CD4-positive, alpha-beta T cell (primary cell): ENCODE measurements around the gene SLC39A9. TPM values are rescaled to one million over a fixed set of nuclear protein-coding genes. Genes with fewer than 3 reads are reported as not detected.
"Not testable (repeated sequence)": the region's sequence is repeated elsewhere in the genome, so short reads cannot be mapped to it uniquely, and the experiment has no call there.

Source experiments
- ATAC-seq: fragments of 200-7000 bp; cut with Tn5 transposase; one replicate; pipeline ENCODE4 v1.10.0; 2022; ENCODE audit warnings: mild to moderate bottlenecking; ENCODE audit not compliant: poor library complexity
- CTCF ChIA-PET: fragments of 350-600 bp; sonication (Branson Sonifier 250); formaldehyde crosslinking; loops from one replicate; lab custom pipeline; 2021; ENCODE audit warnings: antibody characterized with exemption, inconsistent platforms; lab: Charles Lee
- POLR2A ChIA-PET: fragments of 350-600 bp; sonication (Branson Sonifier 250); formaldehyde crosslinking; loops from one replicate; lab custom pipeline; 2021; ENCODE audit warnings: antibody characterized with exemption, inconsistent platforms; lab: Charles Lee
- DNase-seq, 14 experiments: peaks; one replicate each; pipeline ENCODE4 v3.0.0-alpha.2; 2013 to 2020; ENCODE audit warnings: mixed read lengths in 2 of 14
- H3K27ac ChIP-seq, 2 donors: one replicate each; pipeline versions ENCODE4 v1.5.1 to v1.7.0; 2013; ENCODE audit warnings: low read length in 2 of 2, low read depth in 1 of 2, mild to moderate bottlenecking in 1 of 2
- H3K27me3 ChIP-seq, 2 experiments: 1 replicate in 1 of 2; 2 replicates in 1 of 2; pipeline versions ENCODE4 v1.6.1 to v1.7.0; 2013; ENCODE audit warnings: low read length in 2 of 2, control low read depth in 1 of 2, mild to moderate bottlenecking in 1 of 2, moderate library complexity in 1 of 2; ENCODE audit not compliant: insufficient read depth in 2 of 2, control insufficient read depth in 1 of 2
- H3K36me3 ChIP-seq: one replicate; pipeline ENCODE4 v1.6.1; 2013; ENCODE audit warnings: low read length, control low read depth; ENCODE audit not compliant: insufficient read depth
- H3K4me1 ChIP-seq: one replicate; pipeline ENCODE4 v1.6.1; 2013; ENCODE audit warnings: low read length, control low read depth; ENCODE audit not compliant: insufficient read depth
- H3K4me3 ChIP-seq: one replicate; pipeline ENCODE4 v1.5.1; 2013; ENCODE audit warnings: mild to moderate bottlenecking, low read length, moderate library complexity
- H3K9me3 ChIP-seq, 2 experiments: 1 replicate in 1 of 2; 2 replicates in 1 of 2; pipeline versions ENCODE4 v1.6.1 to v1.7.0; 2013; ENCODE audit warnings: low read length in 2 of 2, mild to moderate bottlenecking in 2 of 2, control low read depth in 1 of 2, moderate library complexity in 1 of 2; ENCODE audit not compliant: control insufficient read depth in 1 of 2, insufficient read depth in 1 of 2
- H3K27ac Mint-ChIP-seq: one replicate; pipeline ENCODE4 v1.8.0; 2020; ENCODE audit warnings: mixed read lengths
- H3K27me3 Mint-ChIP-seq: one replicate; pipeline ENCODE4 v1.8.0; 2021; ENCODE audit warnings: mixed read lengths
- H3K36me3 Mint-ChIP-seq: one replicate; pipeline ENCODE4 v1.8.0; 2021; ENCODE audit warnings: low read depth, mixed read lengths
- H3K4me1 Mint-ChIP-seq: one replicate; pipeline ENCODE4 v1.8.0; 2021; ENCODE audit warnings: low read depth, mixed read lengths
- H3K4me3 Mint-ChIP-seq: one replicate; pipeline ENCODE4 v1.8.0; 2020; ENCODE audit warnings: mild to moderate bottlenecking, mixed read lengths
- H3K9me3 Mint-ChIP-seq: one replicate; pipeline ENCODE4 v1.8.0; 2020; ENCODE audit warnings: mixed read lengths
- intact Hi-C, 2 experiments: fragments of 100-400 bp; cut with DNase I in 1 of 2; cut with micrococcal nuclease in 1 of 2; formaldehyde crosslinking; loops; one replicate each; pipeline versions ENCODE4 v1.15.1 to v1.9.0; 2023 to 2025; cut with DNase I, micrococcal nuclease
- total RNA-seq, 174 experiments: library from RNA in 2 of 174; stranded (reverse) in 2 of 174; gene quantifications; one replicate each; pipeline ENCODE4 v1.2.3 and lab custom pipeline; 2021 to 2026
- TF ChIP-seq, protein P1 (sequence below): fragments of 200-600 bp; IDR thresholded peaks from one replicate; pipeline ENCODE4 v1.8.0; 2022; ENCODE audit warnings: antibody characterized with exemption, mild to moderate bottlenecking

SLC39A9 gene
- total RNA-seq, 2 experiments from 2014 or later = 19.5 to 20.5 TPM

DNA sequence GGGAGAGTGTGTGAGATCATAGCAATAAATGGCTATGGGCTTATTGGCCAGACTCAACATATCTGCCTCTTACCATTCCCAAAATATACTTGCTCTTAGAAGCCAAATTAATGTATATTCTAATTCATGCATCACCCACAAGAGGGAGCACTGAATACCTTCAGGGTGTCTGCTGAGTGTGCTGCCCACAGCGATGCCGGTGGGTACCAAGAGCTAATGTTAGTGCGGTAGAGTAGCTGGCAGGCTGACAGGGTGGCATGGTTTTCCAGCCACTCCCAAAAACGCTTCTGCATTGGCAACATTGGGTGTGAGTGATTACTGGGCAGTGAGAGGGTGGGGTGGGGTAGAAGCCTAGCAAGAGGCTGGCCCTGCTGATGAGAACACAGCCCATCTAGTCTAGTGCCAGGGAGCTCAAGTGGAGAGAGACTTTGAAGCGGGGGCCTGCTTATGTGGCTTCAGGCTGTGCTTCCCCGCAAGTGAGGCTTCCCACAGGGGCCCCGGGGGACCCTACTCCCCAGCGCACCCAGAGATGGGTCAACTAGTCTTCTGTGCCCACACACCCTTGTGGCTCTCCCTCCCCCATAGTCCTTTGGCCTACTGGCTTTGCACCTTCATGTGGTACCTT is 76.8 kb downstream of the SLC39A9 start:
- DNase-seq = peak in 1 of 14 experiments; percentile 14
- H3K9me3 ChIP-seq = no peaks in the 10 kb centered on the region
- ATAC-seq = no peak
- ChIA-PET CTCF (no interaction called here), POLR2A (no interaction called here)
- H3K4me3 ChIP-seq = no peak overlapping the region
- no peaks in the 10 kb centered on the region for H3K9me3 Mint-ChIP-seq
- H3K4me1 Mint-ChIP-seq = no peaks in the 10 kb centered on the region
- H3K27ac Mint-ChIP-seq = no peak overlapping the region
- intact Hi-C loops = no loop called here
- H3K36me3 ChIP-seq = no peaks in the 10 kb centered on the region
- TF ChIP-seq, protein P1, sequence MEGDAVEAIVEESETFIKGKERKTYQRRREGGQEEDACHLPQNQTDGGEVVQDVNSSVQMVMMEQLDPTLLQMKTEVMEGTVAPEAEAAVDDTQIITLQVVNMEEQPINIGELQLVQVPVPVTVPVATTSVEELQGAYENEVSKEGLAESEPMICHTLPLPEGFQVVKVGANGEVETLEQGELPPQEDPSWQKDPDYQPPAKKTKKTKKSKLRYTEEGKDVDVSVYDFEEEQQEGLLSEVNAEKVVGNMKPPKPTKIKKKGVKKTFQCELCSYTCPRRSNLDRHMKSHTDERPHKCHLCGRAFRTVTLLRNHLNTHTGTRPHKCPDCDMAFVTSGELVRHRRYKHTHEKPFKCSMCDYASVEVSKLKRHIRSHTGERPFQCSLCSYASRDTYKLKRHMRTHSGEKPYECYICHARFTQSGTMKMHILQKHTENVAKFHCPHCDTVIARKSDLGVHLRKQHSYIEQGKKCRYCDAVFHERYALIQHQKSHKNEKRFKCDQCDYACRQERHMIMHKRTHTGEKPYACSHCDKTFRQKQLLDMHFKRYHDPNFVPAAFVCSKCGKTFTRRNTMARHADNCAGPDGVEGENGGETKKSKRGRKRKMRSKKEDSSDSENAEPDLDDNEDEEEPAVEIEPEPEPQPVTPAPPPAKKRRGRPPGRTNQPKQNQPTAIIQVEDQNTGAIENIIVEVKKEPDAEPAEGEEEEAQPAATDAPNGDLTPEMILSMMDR = no peak
- H3K27me3 ChIP-seq = no peaks in the 10 kb centered on the region
- no peaks in the 10 kb centered on the region for H3K4me1 ChIP-seq
- no peak overlapping the region for H3K27ac ChIP-seq
- H3K36me3 Mint-ChIP-seq = no peaks in the 10 kb centered on the region
- peaks cover 5% of the 10 kb centered on the region for H3K27me3 Mint-ChIP-seq
- no peak overlapping the region for H3K4me3 Mint-ChIP-seq

DNA sequence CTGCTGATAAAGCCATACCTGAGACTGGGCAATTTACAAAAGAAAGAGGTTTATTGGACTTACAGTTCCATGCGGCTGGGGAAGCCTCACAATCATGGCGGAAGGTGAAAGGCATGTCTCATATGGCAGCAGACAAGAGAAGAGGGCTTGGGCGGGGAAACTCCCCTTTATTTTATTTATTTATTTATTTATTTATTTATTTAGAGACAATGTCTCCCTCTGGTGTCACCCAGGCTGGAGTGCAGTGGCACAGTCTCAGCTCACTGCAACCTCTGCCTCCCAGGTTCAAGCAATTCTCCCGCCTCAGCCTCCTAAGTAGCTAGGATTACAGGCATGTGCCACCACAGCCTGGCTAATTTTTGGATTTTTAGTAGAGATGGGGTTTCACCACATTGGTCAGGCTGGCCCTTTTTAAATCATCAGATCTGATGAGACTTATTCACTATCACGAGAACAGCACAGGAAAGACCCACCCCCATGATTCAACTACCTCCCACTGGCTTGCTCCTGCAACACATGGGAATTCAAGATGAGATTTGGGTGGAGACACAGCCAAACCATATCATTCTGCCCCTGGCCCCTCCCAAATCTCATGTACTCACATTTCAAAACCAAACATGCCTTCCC is 78.4 kb downstream of the SLC39A9 start:
- H3K36me3 ChIP-seq, H3K4me1 Mint-ChIP-seq, H3K9me3 Mint-ChIP-seq, H3K4me3 Mint-ChIP-seq, H3K27ac ChIP-seq, POLR2A ChIA-PET, H3K27me3 ChIP-seq, H3K9me3 ChIP-seq, H3K36me3 Mint-ChIP-seq, intact Hi-C loops, ATAC-seq, CTCF ChIA-PET, H3K27ac Mint-ChIP-seq, H3K4me1 ChIP-seq, H3K4me3 ChIP-seq, DNase-seq: not testable (repeated sequence)
- H3K27me3 Mint-ChIP-seq = peaks cover 13% of the 10 kb centered on the region

DNA sequence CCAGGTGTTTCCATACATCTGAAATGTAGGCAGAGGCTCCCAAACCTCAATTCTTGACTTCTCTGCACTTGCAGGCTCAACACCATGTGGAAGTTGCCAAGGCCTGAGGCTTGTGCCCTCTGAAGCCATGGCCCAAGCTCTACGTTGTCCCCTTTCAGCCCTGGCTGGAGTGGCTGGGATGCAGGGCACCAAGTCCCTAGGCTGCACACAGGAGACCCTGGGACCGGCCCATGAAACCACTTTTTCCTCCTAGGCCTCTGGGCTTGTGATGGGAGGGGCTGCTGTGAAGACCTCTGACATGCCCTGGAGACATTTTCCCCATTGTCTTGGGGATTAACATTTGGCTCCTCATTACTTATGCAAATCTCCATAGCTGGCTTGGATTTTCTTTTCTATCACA is 79.6 kb downstream of the SLC39A9 start:
- H3K4me3 Mint-ChIP-seq, H3K9me3 ChIP-seq, H3K36me3 ChIP-seq, H3K4me3 ChIP-seq, DNase-seq, H3K27ac Mint-ChIP-seq, H3K4me1 Mint-ChIP-seq, ATAC-seq, intact Hi-C loops, H3K4me1 ChIP-seq, POLR2A ChIA-PET, H3K9me3 Mint-ChIP-seq, CTCF ChIA-PET, H3K27ac ChIP-seq, H3K36me3 Mint-ChIP-seq: not testable (repeated sequence)
- H3K27me3 ChIP-seq = peaks cover 6 to 13% of the 10 kb centered on the region in 2 experiments
- peaks cover 24% of the 10 kb centered on the region for H3K27me3 Mint-ChIP-seq

DNA sequence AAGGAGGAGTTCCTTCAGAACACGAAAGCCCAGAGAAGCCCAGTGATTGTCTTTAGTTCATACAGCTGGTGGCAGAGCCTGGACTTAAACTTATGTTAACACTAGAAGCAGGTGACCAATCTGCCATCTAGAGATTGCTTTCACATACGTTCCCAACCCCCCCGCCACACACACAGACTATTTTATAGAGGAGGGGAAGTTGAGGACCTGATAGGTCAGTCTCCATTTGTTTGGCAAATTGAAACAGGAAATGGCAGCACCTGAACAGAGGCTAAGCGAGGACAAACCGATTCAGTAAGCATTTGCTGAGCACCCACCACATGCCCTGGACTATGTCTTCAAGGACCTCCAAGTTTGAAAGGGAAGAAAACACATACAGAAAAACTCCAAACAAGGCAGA is 81.2 kb downstream of the SLC39A9 start:
- H3K4me1 ChIP-seq = no peaks in the 10 kb centered on the region
- no peak for ATAC-seq
- intact Hi-C loops = no loop called here
- H3K4me3 ChIP-seq = no peak overlapping the region
- ChIA-PET CTCF (no interaction called here), POLR2A (no interaction called here)
- no peaks in the 10 kb centered on the region for H3K9me3 Mint-ChIP-seq
- H3K9me3 ChIP-seq = peaks cover 0 to 3% of the 10 kb centered on the region in 2 experiments
- no peak overlapping the region for H3K4me3 Mint-ChIP-seq
- TF ChIP-seq, protein P1 = no peak
- no peak overlapping the region for H3K27ac ChIP-seq
- no peaks in the 10 kb centered on the region for H3K36me3 Mint-ChIP-seq
- H3K4me1 Mint-ChIP-seq = peaks cover 7% of the 10 kb centered on the region
- DNase-seq = no peak
- peaks cover 14 to 27% of the 10 kb centered on the region in 2 experiments for H3K27me3 ChIP-seq
- H3K27me3 Mint-ChIP-seq = peaks cover 29% of the 10 kb centered on the region
- no peaks in the 10 kb centered on the region for H3K36me3 ChIP-seq
- no peak overlapping the region for H3K27ac Mint-ChIP-seq
